Measurements from ENCODE around the gene HCAR2.

DNA sequence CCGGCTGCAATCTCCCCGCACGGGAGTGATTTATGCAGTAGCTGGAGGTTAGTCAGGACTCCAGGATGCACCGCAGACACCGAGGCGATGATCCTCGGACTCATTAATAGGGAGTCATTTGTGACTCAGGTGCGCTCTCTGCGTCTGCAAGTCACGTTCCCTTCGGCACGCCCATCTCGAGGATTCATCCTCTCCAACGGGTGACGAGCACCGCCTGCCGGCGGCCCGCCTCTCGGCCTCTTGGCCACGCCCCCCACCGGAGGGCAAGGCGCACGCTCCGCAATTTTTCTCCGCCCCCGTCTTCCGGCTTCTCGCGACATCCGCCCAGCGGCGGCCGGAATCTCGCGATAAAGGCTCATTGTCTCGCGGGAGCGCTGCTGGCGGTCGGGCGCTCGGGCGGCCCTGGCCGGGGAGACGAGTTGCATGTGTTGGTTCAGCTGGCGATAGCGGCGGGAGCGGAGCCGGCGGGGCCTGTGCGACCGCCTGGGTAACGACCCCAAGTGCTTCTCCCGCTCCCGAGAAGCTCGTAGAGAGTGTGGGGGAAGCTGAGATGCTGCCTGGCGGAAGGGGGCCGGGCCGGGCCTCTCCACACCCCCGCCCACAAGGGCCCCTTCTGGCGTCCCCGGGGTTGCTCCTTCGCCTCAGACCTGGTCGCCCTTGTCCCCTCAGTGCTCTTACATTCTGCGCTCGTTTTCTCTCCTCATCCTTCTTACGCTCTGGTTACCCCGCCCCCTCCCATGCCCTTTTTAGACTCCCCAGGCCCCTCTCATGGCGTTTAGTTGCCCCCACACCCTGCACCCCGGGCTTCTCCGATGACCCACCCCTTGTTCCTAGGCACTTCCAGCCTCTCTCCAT lies 49.5 kb upstream of the HCAR2 start, which contains the start of gene DENR:
- TF ChIP-seq, protein P1, sequence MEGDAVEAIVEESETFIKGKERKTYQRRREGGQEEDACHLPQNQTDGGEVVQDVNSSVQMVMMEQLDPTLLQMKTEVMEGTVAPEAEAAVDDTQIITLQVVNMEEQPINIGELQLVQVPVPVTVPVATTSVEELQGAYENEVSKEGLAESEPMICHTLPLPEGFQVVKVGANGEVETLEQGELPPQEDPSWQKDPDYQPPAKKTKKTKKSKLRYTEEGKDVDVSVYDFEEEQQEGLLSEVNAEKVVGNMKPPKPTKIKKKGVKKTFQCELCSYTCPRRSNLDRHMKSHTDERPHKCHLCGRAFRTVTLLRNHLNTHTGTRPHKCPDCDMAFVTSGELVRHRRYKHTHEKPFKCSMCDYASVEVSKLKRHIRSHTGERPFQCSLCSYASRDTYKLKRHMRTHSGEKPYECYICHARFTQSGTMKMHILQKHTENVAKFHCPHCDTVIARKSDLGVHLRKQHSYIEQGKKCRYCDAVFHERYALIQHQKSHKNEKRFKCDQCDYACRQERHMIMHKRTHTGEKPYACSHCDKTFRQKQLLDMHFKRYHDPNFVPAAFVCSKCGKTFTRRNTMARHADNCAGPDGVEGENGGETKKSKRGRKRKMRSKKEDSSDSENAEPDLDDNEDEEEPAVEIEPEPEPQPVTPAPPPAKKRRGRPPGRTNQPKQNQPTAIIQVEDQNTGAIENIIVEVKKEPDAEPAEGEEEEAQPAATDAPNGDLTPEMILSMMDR (IDR thresholded peaks at IDR 0.05), result peak; percentile 80 to 89 (median 81)
- TF ChIP-seq POLR2AphosphoS5 (IDR thresholded peaks at IDR 0.05; ENCODE audit: insufficient read depth in 1 of 2, low read depth in 1 of 2), result peak; percentile 92 to 99

Measured in vagina (tissue), 2 donors.